HL-60 (cell line): ENCODE measurements around the gene LACC1.

ENCODE experiments used
- DNase-seq, 2 experiments: peaks; one replicate each; pipeline ENCODE4 v3.0.0-alpha.2; 2010 to 2020; ENCODE audit warnings: low read depth in 1 of 2, low spot score in 1 of 2
- H3K27ac ChIP-seq: fragments of 250-450 bp; sonication (Bioruptor Pico); replicated peaks from 2 replicates; pipeline ENCODE4 v1.5.1; 2020; ENCODE audit warnings: mild to moderate bottlenecking, moderate library complexity
- H3K27me3 ChIP-seq: fragments of 250-450 bp; sonication (Bioruptor Pico); 2 replicates; pipeline ENCODE4 v1.5.1; 2021; ENCODE audit warnings: mild to moderate bottlenecking, moderate library complexity; ENCODE audit not compliant: insufficient read depth, poor library complexity, severe bottlenecking
- H3K4me3 ChIP-seq: replicated peaks from 2 replicates; pipeline ENCODE4 v1.5.1; 2011; ENCODE audit warnings: mild to moderate bottlenecking, control low read depth, low read length; ENCODE audit not compliant: insufficient read depth
- GABPA ChIP-seq: IDR thresholded peaks from 2 replicates; pipeline ENCODE4 v1.6.1; 2012; ENCODE audit warnings: low read depth
- POLR2AphosphoS5 ChIP-seq: IDR thresholded peaks from 2 replicates; pipeline ENCODE4 v1.6.1; 2012; ENCODE audit warnings: low read depth
- SPI1 ChIP-seq: IDR thresholded peaks from 2 replicates; pipeline ENCODE4 v1.6.1; 2012; ENCODE audit warnings: low read depth, mild to moderate bottlenecking, borderline replicate concordance
- TF ChIP-seq, protein P1 (sequence below): IDR thresholded peaks from one replicate; pipeline ENCODE4 v1.5.1; 2011; ENCODE audit warnings: low read length, control low read depth, inconsistent platforms; ENCODE audit not compliant: insufficient read depth
- TF ChIP-seq, protein P2 (sequence below): IDR thresholded peaks from 2 replicates; pipeline ENCODE4 v1.6.1; 2012; ENCODE audit warnings: low read depth; ENCODE audit not compliant: insufficient replicate concordance

Gene LACC1

DNA sequence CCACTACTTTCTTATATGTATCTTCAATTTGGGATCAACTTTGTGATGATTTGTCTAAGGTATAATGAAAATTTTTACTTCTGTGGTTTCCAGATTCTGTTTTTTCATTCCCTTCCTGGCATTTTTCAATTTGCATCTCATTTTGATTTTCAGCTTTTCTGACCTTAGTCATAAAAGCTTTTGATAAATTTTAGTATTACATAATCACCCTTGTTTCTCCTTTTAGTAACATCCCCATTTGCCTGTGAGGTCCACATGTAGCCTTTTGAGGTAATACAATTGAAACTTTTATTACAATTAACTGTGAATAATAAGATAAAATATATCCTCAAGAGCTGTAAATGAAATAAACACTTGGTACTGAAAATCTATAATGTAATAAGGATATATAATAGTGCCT lies 31.2 kb downstream of the LACC1 start:
- no peak for DNase-seq
- TF ChIP-seq SPI1 (no peak), GABPA (no peak), POLR2AphosphoS5 (no peak)
- TF ChIP-seq, protein P1, sequence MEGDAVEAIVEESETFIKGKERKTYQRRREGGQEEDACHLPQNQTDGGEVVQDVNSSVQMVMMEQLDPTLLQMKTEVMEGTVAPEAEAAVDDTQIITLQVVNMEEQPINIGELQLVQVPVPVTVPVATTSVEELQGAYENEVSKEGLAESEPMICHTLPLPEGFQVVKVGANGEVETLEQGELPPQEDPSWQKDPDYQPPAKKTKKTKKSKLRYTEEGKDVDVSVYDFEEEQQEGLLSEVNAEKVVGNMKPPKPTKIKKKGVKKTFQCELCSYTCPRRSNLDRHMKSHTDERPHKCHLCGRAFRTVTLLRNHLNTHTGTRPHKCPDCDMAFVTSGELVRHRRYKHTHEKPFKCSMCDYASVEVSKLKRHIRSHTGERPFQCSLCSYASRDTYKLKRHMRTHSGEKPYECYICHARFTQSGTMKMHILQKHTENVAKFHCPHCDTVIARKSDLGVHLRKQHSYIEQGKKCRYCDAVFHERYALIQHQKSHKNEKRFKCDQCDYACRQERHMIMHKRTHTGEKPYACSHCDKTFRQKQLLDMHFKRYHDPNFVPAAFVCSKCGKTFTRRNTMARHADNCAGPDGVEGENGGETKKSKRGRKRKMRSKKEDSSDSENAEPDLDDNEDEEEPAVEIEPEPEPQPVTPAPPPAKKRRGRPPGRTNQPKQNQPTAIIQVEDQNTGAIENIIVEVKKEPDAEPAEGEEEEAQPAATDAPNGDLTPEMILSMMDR, result no peak
- TF ChIP-seq, protein P2, sequence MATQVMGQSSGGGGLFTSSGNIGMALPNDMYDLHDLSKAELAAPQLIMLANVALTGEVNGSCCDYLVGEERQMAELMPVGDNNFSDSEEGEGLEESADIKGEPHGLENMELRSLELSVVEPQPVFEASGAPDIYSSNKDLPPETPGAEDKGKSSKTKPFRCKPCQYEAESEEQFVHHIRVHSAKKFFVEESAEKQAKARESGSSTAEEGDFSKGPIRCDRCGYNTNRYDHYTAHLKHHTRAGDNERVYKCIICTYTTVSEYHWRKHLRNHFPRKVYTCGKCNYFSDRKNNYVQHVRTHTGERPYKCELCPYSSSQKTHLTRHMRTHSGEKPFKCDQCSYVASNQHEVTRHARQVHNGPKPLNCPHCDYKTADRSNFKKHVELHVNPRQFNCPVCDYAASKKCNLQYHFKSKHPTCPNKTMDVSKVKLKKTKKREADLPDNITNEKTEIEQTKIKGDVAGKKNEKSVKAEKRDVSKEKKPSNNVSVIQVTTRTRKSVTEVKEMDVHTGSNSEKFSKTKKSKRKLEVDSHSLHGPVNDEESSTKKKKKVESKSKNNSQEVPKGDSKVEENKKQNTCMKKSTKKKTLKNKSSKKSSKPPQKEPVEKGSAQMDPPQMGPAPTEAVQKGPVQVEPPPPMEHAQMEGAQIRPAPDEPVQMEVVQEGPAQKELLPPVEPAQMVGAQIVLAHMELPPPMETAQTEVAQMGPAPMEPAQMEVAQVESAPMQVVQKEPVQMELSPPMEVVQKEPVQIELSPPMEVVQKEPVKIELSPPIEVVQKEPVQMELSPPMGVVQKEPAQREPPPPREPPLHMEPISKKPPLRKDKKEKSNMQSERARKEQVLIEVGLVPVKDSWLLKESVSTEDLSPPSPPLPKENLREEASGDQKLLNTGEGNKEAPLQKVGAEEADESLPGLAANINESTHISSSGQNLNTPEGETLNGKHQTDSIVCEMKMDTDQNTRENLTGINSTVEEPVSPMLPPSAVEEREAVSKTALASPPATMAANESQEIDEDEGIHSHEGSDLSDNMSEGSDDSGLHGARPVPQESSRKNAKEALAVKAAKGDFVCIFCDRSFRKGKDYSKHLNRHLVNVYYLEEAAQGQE, result no peak
- Histone ChIP-seq H3K4me3 (no peak overlapping the region), H3K27me3 (no peaks in the 10 kb centered on the region), H3K27ac (no peak overlapping the region)

DNA sequence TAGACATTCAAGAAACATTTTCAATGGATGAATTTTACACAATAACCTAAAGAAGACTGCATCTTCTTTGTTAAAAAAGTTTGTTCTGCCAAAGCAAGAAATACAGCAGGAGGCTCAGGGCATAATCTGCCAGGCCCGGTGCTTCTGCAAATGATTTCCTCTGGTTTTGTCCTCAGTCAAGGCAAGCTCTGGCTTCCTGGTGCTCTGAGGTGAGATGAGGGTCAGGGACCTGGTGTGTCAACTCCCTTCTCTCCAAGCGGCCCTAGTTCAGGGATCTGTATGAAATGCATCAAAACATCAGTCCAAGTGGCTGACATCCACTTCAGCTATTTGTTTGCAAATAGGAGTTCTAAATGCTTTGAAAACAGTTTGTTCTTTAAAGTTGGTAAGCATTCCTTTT lies 31.6 kb downstream of the LACC1 start:
- Histone ChIP-seq H3K4me3 (no peak overlapping the region), H3K27ac (no peak overlapping the region), H3K27me3 (no peaks in the 10 kb centered on the region)
- DNase-seq, result no peak
- TF ChIP-seq, protein P2, result no peak
- TF ChIP-seq SPI1 (no peak), GABPA (no peak), POLR2AphosphoS5 (no peak)
- TF ChIP-seq, protein P1, result no peak

DNA sequence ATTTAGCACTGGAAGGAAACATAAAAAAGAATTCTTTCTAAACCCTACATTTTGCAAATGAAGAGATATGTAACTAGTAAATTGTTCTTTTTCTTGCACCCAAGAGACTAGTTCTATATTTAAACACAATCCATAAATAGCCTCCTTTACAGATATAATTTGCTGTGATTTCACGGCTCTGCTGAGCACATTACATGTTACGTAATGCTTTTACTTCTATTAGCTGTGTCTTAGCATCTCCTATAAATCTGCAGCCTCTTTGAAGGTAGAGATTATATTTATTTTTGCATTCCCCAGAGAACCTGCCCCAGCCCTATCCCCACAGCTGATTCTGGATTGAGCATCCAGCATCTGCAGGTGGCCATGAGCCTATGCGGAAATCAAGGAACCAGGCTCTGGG lies 32.2 kb downstream of the LACC1 start:
- H3K4me3 ChIP-seq, result no peak overlapping the region
- TF ChIP-seq GABPA (no peak), POLR2AphosphoS5 (no peak)
- TF ChIP-seq, protein P1, result no peak
- TF ChIP-seq, protein P2, result no peak
- no peaks in the 10 kb centered on the region for H3K27me3 ChIP-seq
- DNase-seq, result no peak
- H3K27ac ChIP-seq, result no peak overlapping the region
